Gastroesophageal sphincter (tissue), 3 donors: ENCODE results near the gene PLCB4.

ENCODE experiments used
- CTCF ChIP-seq, 4 experiments: fragments of 200-600 bp in 2 of 4; fragments of 450-650 bp in 2 of 4; sonication (generic) in 1 of 4; IDR thresholded peaks; one replicate each; pipeline ENCODE4 v1.5.1; 2017 to 2019; ENCODE audit warnings: antibody characterized with exemption in 4 of 4, mild to moderate bottlenecking in 2 of 4, moderate library complexity in 2 of 4
- EP300 ChIP-seq: sonication (generic); formaldehyde crosslinking; IDR thresholded peaks from one replicate; pipeline ENCODE4 v1.6.1; 2017; ENCODE audit warnings: antibody characterized with exemption, mild to moderate bottlenecking
- POLR2A ChIP-seq, 2 donors: fragments of 450-650 bp; IDR thresholded peaks; one replicate each; pipeline ENCODE4 v1.6.1; 2017; ENCODE audit warnings: antibody characterized with exemption in 2 of 2, mild to moderate bottlenecking in 2 of 2, moderate library complexity in 1 of 2
- POLR2AphosphoS5 ChIP-seq: sonication (generic); formaldehyde crosslinking; IDR thresholded peaks from one replicate; pipeline ENCODE4 v1.6.1; 2017; ENCODE audit warnings: antibody characterized with exemption

- TF ChIP-seq CTCF (IDR thresholded peaks at IDR 0.05), result no peak
- TF ChIP-seq POLR2A (IDR thresholded peaks at IDR 0.05), result no peak
- TF ChIP-seq EP300, result no peak
- no peak for TF ChIP-seq POLR2AphosphoS5
These were observed 429.4 kb downstream of the PLCB4 start for GRCh38 chr20:9498322-9498721.
